Endothelial cell (in vitro differentiated cells): ENCODE results near the gene XAGE1A. TPM values are rescaled to one million over a fixed set of nuclear protein-coding genes. Genes with fewer than 3 reads are reported as not detected.
"Not testable (repeated sequence)": the region's sequence is repeated elsewhere in the genome, so short reads cannot be mapped to it uniquely, and the experiment has no call there.

Experiments used
- DNase-seq: peaks from one replicate; pipeline ENCODE4 v3.0.0; 2021; ENCODE audit warnings: low spot score
- H3K27ac Mint-ChIP-seq: one replicate; pipeline ENCODE4 v1.8.0; 2021; ENCODE audit warnings: mixed read lengths, inconsistent platforms; ENCODE audit not compliant: unreplicated experiment
- H3K27me3 Mint-ChIP-seq: one replicate; pipeline ENCODE4 v1.8.0; 2021; ENCODE audit warnings: mild to moderate bottlenecking, moderate library complexity, mixed read lengths, inconsistent platforms; ENCODE audit not compliant: unreplicated experiment
- H3K36me3 Mint-ChIP-seq: one replicate; pipeline ENCODE4 v1.8.0; 2021; ENCODE audit warnings: mild to moderate bottlenecking, low read depth, mixed read lengths, inconsistent platforms; ENCODE audit not compliant: unreplicated experiment
- H3K4me1 Mint-ChIP-seq: one replicate; pipeline ENCODE4 v1.8.0; 2021; ENCODE audit warnings: mild to moderate bottlenecking, mixed read lengths, inconsistent platforms; ENCODE audit not compliant: unreplicated experiment
- H3K4me3 Mint-ChIP-seq: one replicate; pipeline ENCODE4 v1.8.0; 2021; ENCODE audit warnings: mild to moderate bottlenecking, mixed read lengths, inconsistent platforms; ENCODE audit not compliant: unreplicated experiment
- H3K9me3 Mint-ChIP-seq: one replicate; pipeline ENCODE4 v1.8.0; 2021; ENCODE audit warnings: mixed read lengths, inconsistent platforms; ENCODE audit not compliant: unreplicated experiment
- long read RNA-seq: library from polyadenylated mRNA; unstranded; transcript quantifications from one replicate; pipeline ENCODE4 v2.0.0, GENCODE V29; 2020; ENCODE audit not compliant: unreplicated experiment
- total RNA-seq: library from RNA; stranded (reverse); fragmentation: NEBNext Ultra II Directional; extraction: Animal tissue kit (Norgen Biotek cat#: 25700); gene quantifications from one replicate; pipeline ENCODE4 v1.2.1, GENCODE V29; 2021; ENCODE audit not compliant: unreplicated experiment
- TF ChIP-seq, protein P1 (sequence below): fragments of 200-600 bp; sonication (generic); IDR thresholded peaks from one replicate; pipeline ENCODE4 v1.5.0; 2021; ENCODE audit warnings: antibody characterized with exemption; ENCODE audit not compliant: unreplicated experiment

The XAGE1A gene, protein sequence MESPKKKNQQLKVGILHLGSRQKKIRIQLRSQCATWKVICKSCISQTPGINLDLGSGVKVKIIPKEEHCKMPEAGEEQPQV
- not detected for total RNA-seq
- long read RNA-seq: 0 reads

GRCh38 chrX:52495545-52496418 lies at the start of gene XAGE1A:
TSS of gene XAGE1A (plus strand) at chrX:52495808. CDS start at chrX:52497362, 1,554 bp downstream.
- H3K36me3 Mint-ChIP-seq, H3K4me1 Mint-ChIP-seq, H3K27me3 Mint-ChIP-seq, H3K4me3 Mint-ChIP-seq, DNase-seq, H3K27ac Mint-ChIP-seq, H3K9me3 Mint-ChIP-seq: not testable (repeated sequence)

DNA sequence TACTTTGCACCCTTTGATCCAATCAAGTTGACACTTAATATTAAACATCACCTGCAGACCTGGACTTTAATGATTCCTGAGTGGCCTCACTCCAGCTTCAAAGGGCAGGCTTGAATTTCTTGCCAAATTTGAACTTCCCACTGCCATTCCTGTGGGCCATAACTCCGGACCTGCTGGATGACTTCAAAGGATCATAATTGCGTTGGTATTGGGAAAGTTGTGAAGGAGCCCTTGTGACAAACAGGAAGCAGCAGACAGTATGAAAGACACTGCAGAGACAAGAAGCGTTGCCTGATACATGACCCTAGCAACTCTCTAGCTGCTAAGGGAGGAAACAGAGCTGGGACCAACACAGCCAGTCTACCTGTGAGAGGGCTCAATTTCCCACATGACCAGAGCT lies 43.6 kb upstream of the XAGE1A start:
- H3K27me3 Mint-ChIP-seq, DNase-seq, H3K27ac Mint-ChIP-seq, H3K9me3 Mint-ChIP-seq, H3K4me3 Mint-ChIP-seq, H3K36me3 Mint-ChIP-seq, H3K4me1 Mint-ChIP-seq: not testable (repeated sequence)

DNA sequence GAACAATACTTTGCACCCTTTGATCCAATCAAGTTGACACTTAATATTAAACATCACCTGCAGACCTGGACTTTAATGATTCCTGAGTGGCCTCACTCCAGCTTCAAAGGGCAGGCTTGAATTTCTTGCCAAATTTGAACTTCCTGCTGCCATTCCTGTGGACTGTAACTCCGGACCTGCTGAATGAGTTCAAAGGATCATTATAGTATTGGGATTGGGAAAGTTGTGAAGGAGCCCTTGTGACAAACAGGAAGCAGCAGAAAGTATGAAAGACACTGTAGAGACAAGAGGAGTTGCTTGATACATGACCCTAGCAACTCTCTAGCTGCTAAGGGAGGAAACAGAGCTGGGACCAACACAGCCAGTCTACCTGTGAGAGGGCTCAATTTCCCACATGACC lies 24.3 kb upstream of the XAGE1A start:
- H3K27ac Mint-ChIP-seq, H3K9me3 Mint-ChIP-seq, H3K36me3 Mint-ChIP-seq, H3K27me3 Mint-ChIP-seq, H3K4me3 Mint-ChIP-seq, H3K4me1 Mint-ChIP-seq, DNase-seq: not testable (repeated sequence)

DNA sequence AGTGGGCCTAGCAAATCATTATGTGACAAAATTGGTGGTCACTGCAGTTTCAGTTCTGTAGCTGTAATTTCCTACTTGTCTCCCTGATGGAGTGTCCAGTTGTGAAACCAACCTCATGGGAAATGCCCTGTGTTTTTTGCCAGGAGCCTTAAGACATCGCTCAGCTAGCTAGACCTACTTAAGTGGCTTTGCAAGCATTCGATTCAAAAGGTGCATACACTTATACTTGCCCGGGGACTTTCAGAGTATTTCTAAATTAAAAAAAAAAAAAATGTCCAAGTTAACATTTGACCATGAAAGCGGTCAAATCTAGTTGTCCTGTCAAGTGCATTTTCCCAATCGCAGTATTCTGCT lies 788 bp downstream of the XAGE1A start:
- H3K27ac Mint-ChIP-seq, H3K4me1 Mint-ChIP-seq, H3K36me3 Mint-ChIP-seq, H3K27me3 Mint-ChIP-seq, DNase-seq, H3K9me3 Mint-ChIP-seq, H3K4me3 Mint-ChIP-seq: not testable (repeated sequence)

DNA sequence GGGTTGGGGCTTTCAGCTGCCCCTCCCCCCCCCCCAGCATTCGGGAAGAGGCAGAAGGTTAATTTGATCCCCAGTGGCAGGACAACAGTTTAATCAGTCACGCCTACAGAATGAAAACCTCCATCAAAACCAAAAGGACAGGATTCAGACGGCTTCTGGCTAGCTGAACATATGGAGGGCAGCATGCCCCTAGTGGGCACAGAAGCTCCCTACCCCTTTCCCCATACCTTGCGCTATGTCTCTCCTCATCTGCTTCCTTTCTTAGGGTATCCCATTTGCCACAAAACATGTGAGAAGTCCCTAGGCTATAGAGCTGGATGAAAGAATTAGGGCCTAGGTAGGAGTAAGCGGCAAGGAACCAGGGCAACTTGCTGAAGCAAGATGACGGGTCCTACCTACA lies 5.8 kb downstream of the XAGE1A start:
- H3K9me3 Mint-ChIP-seq, H3K27ac Mint-ChIP-seq, H3K27me3 Mint-ChIP-seq, H3K4me3 Mint-ChIP-seq, DNase-seq, H3K36me3 Mint-ChIP-seq, H3K4me1 Mint-ChIP-seq: not testable (repeated sequence)

GRCh38 chrX:52504551-52504950 lies 8.9 kb downstream of the XAGE1A start:
- no peak for DNase-seq
- Mint-ChIP-seq H3K4me3 (no peak overlapping the region), H3K27me3 (no peaks in the 10 kb centered on the region), H3K27ac (no peak overlapping the region), H3K9me3 (no peaks in the 10 kb centered on the region), H3K4me1 (no peaks in the 10 kb centered on the region), H3K36me3 (no peaks in the 10 kb centered on the region)
- TF ChIP-seq, protein P1, sequence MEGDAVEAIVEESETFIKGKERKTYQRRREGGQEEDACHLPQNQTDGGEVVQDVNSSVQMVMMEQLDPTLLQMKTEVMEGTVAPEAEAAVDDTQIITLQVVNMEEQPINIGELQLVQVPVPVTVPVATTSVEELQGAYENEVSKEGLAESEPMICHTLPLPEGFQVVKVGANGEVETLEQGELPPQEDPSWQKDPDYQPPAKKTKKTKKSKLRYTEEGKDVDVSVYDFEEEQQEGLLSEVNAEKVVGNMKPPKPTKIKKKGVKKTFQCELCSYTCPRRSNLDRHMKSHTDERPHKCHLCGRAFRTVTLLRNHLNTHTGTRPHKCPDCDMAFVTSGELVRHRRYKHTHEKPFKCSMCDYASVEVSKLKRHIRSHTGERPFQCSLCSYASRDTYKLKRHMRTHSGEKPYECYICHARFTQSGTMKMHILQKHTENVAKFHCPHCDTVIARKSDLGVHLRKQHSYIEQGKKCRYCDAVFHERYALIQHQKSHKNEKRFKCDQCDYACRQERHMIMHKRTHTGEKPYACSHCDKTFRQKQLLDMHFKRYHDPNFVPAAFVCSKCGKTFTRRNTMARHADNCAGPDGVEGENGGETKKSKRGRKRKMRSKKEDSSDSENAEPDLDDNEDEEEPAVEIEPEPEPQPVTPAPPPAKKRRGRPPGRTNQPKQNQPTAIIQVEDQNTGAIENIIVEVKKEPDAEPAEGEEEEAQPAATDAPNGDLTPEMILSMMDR: no peak

DNA sequence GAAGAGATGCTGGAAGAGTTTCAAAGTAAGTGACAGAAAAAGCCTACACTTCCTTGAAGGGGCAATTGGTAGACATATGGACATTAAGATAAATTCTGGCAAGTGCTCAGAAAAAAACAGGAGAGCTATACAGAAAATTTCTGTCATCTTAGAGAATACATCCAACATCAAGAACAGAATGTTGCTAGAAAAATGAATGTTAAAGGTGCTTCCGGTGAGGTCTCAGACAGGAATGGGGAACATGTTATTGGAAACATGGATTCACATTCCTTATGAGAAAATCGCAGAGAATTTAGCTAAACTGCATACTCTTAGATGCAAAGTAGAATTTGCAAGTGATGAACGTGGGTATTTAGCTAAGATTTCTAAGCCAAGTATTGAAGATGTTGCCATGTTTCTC lies 11.7 kb downstream of the XAGE1A start:
- Mint-ChIP-seq H3K9me3 (no peaks in the 10 kb centered on the region), H3K36me3 (no peaks in the 10 kb centered on the region), H3K27ac (no peak overlapping the region), H3K4me1 (no peaks in the 10 kb centered on the region), H3K4me3 (no peak overlapping the region), H3K27me3 (no peaks in the 10 kb centered on the region)
- TF ChIP-seq, protein P1: no peak
- no peak for DNase-seq
